Fibroblast of skin of abdomen (primary cell): ENCODE results near the gene FAM228A.

Experiments used
- DNase-seq: peaks from one replicate; pipeline ENCODE4 v3.0.0-alpha.2; 2013

The FAM228A gene

DNA sequence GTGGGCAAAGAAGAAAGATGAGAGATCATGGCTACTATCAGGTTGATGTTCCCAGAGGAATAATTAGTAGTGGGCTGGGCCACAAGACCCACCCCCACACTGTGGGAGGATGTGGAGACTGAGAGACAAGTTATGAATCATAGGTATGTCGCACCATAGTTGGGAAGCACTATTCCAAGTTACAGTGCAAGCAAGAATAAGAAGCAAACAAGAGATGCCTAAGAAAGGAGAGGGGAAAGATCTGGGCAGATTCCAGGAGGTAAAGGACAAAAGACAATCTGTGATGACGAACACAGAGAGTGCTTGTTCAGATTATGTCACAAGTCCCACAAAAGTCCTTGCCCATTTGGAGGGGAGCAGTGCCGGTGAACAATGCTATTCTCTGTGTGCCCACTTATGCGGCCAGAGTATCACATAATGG is 56.6 kb downstream of the FAM228A start:
- peak; percentile 44 for DNase-seq

DNA sequence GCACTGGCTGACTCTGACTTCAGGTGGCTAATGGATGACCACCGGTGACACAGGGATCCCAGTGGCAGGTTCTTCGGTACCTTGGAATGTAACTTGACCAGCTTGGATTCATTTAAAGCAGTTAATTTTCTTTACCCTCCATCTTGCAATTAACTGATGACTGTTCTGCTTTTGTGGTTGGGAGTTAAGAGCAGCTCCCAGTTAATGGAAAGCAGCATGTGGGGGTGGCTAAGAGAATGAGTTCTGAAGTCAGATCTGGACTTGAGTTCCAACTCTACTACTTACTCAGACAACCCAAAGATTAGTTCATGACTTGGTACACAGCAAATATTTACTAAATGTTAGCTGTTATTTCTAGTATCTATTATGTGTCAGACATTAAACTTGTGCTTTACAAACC is 58.5 kb downstream of the FAM228A start:
- DNase-seq: peak; percentile 17

DNA sequence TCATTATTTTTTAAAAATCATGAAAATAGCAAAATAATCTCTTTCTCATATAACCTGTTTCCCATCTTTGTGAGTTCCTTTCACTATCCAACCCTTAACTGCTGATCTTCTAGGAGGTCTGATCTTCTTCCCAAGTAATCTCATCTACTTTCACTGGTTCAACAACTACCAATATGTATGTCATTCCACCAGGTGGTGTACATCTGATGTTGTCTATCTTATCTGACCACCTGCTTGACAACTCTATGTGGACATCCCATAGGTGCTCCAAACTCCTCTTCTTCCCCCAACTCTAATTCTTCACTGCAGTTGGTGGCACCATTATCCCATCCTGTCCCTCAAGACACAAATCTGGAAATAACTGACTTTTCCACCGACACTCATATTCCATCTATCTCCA is 62.5 kb downstream of the FAM228A start:
- DNase-seq: no peak

GRCh38 chr2:24238158-24238557 is 63.3 kb downstream of the FAM228A start:
- no peak for DNase-seq

GRCh38 chr2:24239553-24239952 is 64.7 kb downstream of the FAM228A start:
- no peak for DNase-seq
